Measurements from ENCODE around the gene CCL21. TPM values are rescaled to one million over a fixed set of nuclear protein-coding genes. Genes with fewer than 3 reads are reported as not detected.

CCL21 gene
- polyA plus RNA-seq, 2 of the 4 experiments (the other 2 are of a cell fraction): not detected

- no peak for ATAC-seq
- no peak overlapping the region for H3K4me3 ChIP-seq
- POLR2A ChIA-PET: no interaction called here
- H3K4me1 ChIP-seq: no peaks in the 10 kb centered on the region
- no peak for DNase-seq (ENCODE audit: low read depth in 1 of 2, low spot score in 1 of 2)
- 69% methylated on average over 4 of the region's 4 CpGs for WGBS (ENCODE audit: missing lambda C conversion rate)
- no peak overlapping the region for H3K27ac ChIP-seq
- FAIRE-seq: no peak
- TF ChIP-seq SREBF2 (IDR thresholded peaks at IDR 0.05): no peak
- no peak for TF ChIP-seq NFE2L2 (conservative IDR thresholded peaks at IDR 0.05; ENCODE audit: low read length)
- no peak for TF ChIP-seq EHMT2 (IDR thresholded peaks at IDR 0.05; ENCODE audit: low read depth)
- no peak for TF ChIP-seq FOSL2 (IDR thresholded peaks at IDR 0.05)
- no peak for TF ChIP-seq FOSL2 (CRISPR knock-in tag; IDR thresholded peaks at IDR 0.05)
- TF ChIP-seq PBX3 (IDR thresholded peaks at IDR 0.05): no peak
- TF ChIP-seq E2F6 (IDR thresholded peaks at IDR 0.05; ENCODE audit: borderline replicate concordance, low read depth): no peak
- TF ChIP-seq CHD2 (IDR thresholded peaks at IDR 0.05; ENCODE audit: low read length, partially characterized antibody): no peak
- no peak for TF ChIP-seq BHLHE40 (IDR thresholded peaks at IDR 0.05; ENCODE audit: low read depth, low read length)
- no peak for TF ChIP-seq JUN (IDR thresholded peaks at IDR 0.05)
- TF ChIP-seq RAD21 (conservative IDR thresholded peaks at IDR 0.05 in 1 of 2, IDR thresholded peaks at IDR 0.05 in 1 of 2): no peak
- no peak for TF ChIP-seq ZFP36 (IDR thresholded peaks at IDR 0.05; ENCODE audit: borderline replicate concordance, partially characterized antibody)
- TF ChIP-seq JUNB (IDR thresholded peaks at IDR 0.05): no peak
- no peak for TF ChIP-seq RNF2 (IDR thresholded peaks at IDR 0.05; ENCODE audit: borderline replicate concordance, low read depth)
- no peak for TF ChIP-seq REST (IDR thresholded peaks at IDR 0.05)
- TF ChIP-seq ATOH8 (CRISPR knock-in tag; IDR thresholded peaks at IDR 0.05; ENCODE audit: low read depth): no peak
- no peak for TF ChIP-seq CBX8 (IDR thresholded peaks at IDR 0.05)
- TF ChIP-seq NR3C1 (IDR thresholded peaks at IDR 0.05): no peak
- no peak overlapping the region for H3K4me2 ChIP-seq
- no peaks in the 10 kb centered on the region for H3K9me3 ChIP-seq
- CTCF ChIA-PET: interaction anchor here (0.9 to 10.1 kb wide), 3 partner anchors 9 to 76 kb away, joined by 3 to 135 read pairs (median 32); no protein-coding TSS in a partner anchor
Measured at GRCh38 chr9:34684816-34685215, 25.1 kb downstream of the CCL21 start.

- Histone ChIP-seq H3K9me3 (no peaks in the 10 kb centered on the region), H3K27ac (no peak overlapping the region), H3K4me3 (no peak overlapping the region), H3K4me1 (no peaks in the 10 kb centered on the region), H3K4me2 (no peak overlapping the region)
- FAIRE-seq (no peak), DNase-seq (ENCODE audit: low read depth in 1 of 2, low spot score in 1 of 2) (no peak), ATAC-seq (no peak)
- TF ChIP-seq MAX (IDR thresholded peaks at IDR 0.05) (no peak), POLR2A (IDR thresholded peaks at IDR 0.05; ENCODE audit: low read length) (no peak), RARB (CRISPR knock-in tag; IDR thresholded peaks at IDR 0.05) (no peak), ELK1 (IDR thresholded peaks at IDR 0.05; ENCODE audit: low read depth, low read length) (no peak), ZFP36 (IDR thresholded peaks at IDR 0.05; ENCODE audit: borderline replicate concordance, partially characterized antibody) (no peak), ATOH8 (CRISPR knock-in tag; IDR thresholded peaks at IDR 0.05; ENCODE audit: low read depth) (no peak), ESRRA (IDR thresholded peaks at IDR 0.05; ENCODE audit: borderline replicate concordance, low read length) (no peak), ZC3H11A (IDR thresholded peaks at IDR 0.05) (no peak), E2F6 (IDR thresholded peaks at IDR 0.05; ENCODE audit: borderline replicate concordance, low read depth) (no peak), MAFK (IDR thresholded peaks at IDR 0.05; ENCODE audit: partially characterized antibody) (no peak), FOSB (CRISPR knock-in tag; IDR thresholded peaks at IDR 0.05) (no peak), JUNB (IDR thresholded peaks at IDR 0.05) (no peak)
- CTCF ChIA-PET: interaction anchor here (2.1 to 10.1 kb wide), 2 partner anchors 16 to 17 kb away, joined by 6 to 135 read pairs; no protein-coding TSS in a partner anchor
- POLR2A ChIA-PET: no interaction called here
- WGBS (ENCODE audit: missing lambda C conversion rate): 76% methylated on average over 4 of the region's 4 CpGs
Measured at GRCh38 chr9:34684145-34684544, 25.8 kb downstream of the CCL21 start.
